ENCODE data around the gene KRTAP4-5. TPM values are rescaled to one million over a fixed set of nuclear protein-coding genes. Genes with fewer than 3 reads are reported as not detected.
"Not testable (repeated sequence)": the region's sequence is repeated elsewhere in the genome, so short reads cannot be mapped to it uniquely, and the experiment has no call there.

Gene KRTAP4-5
- polyA plus RNA-seq, 1 experiment, result not detected

DNA sequence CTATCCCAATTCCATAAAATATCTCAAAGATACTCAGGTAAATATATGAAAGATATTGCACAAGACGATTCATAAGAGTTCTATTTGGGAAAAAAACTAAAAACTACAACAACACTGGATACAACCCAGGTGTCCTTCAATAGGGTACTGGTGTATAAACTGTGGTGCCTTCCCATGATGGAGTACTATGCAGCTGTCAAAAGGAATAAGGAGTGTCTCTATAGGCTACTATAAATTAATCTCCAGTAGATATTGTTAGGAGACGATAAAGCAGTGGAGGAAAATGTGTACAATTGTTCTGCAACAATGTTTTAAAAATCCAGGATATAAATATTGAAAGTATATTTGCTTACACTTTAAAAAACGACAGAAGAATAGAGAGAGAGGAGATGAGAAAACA is 23.2 kb downstream of the KRTAP4-5 start:
- Histone ChIP-seq H3K9me3 (ENCODE audit: control insufficient read depth, insufficient read depth, low read length) (no peaks in the 10 kb centered on the region), H3K27me3 (ENCODE audit: control insufficient read depth, insufficient read depth, low read length) (no peaks in the 10 kb centered on the region), H3K27ac (ENCODE audit: low read depth, low read length) (no peak overlapping the region), H3K4me3 (ENCODE audit: low read depth, low read length) (no peak overlapping the region)
- CTCF ChIA-PET, result interaction anchor here (0.6 kb wide), 1 partner anchor 51 kb away, joined by 3 read pairs; no protein-coding TSS in a partner anchor
- POLR2A ChIA-PET, result no interaction called here
- DNase-seq (ENCODE audit: low read depth, low spot score), result no peak
- TF ChIP-seq, protein P1, sequence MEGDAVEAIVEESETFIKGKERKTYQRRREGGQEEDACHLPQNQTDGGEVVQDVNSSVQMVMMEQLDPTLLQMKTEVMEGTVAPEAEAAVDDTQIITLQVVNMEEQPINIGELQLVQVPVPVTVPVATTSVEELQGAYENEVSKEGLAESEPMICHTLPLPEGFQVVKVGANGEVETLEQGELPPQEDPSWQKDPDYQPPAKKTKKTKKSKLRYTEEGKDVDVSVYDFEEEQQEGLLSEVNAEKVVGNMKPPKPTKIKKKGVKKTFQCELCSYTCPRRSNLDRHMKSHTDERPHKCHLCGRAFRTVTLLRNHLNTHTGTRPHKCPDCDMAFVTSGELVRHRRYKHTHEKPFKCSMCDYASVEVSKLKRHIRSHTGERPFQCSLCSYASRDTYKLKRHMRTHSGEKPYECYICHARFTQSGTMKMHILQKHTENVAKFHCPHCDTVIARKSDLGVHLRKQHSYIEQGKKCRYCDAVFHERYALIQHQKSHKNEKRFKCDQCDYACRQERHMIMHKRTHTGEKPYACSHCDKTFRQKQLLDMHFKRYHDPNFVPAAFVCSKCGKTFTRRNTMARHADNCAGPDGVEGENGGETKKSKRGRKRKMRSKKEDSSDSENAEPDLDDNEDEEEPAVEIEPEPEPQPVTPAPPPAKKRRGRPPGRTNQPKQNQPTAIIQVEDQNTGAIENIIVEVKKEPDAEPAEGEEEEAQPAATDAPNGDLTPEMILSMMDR (IDR thresholded peaks at IDR 0.05; ENCODE audit: low read depth, low read length), result no peak

DNA sequence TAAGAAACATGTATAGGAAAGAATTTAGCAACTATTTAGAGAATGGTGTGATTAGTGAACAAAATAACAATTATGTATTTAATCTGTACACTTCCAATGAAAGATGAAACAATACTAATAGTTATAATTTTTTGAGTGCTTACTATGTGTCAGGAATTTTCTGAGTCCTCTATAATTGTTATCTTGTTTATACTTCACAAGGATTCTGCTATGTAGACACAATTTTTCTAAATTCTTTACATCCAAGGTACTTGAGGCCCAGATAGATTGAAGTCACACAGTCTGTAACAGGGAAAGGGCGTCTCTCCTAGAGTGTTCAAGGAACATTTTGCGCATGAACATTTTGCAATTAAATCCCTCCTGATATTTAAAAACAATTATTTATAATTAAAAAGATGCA is 24.6 kb downstream of the KRTAP4-5 start:
- ChIA-PET POLR2A (no interaction called here), CTCF (interaction anchor here (1.2 kb wide), 1 partner anchor 424 kb away, joined by 6 read pairs; no protein-coding TSS in a partner anchor)
- H3K27ac ChIP-seq (ENCODE audit: low read depth, low read length), result no peak overlapping the region
- no peak overlapping the region for H3K4me3 ChIP-seq (ENCODE audit: low read depth, low read length)
- no peak for DNase-seq (ENCODE audit: low read depth, low spot score)
- TF ChIP-seq, protein P1 (IDR thresholded peaks at IDR 0.05; ENCODE audit: low read depth, low read length), result no peak
- H3K27me3 ChIP-seq (ENCODE audit: control insufficient read depth, insufficient read depth, low read length), result no peaks in the 10 kb centered on the region
- H3K9me3 ChIP-seq (ENCODE audit: control insufficient read depth, insufficient read depth, low read length), result no peaks in the 10 kb centered on the region

DNA sequence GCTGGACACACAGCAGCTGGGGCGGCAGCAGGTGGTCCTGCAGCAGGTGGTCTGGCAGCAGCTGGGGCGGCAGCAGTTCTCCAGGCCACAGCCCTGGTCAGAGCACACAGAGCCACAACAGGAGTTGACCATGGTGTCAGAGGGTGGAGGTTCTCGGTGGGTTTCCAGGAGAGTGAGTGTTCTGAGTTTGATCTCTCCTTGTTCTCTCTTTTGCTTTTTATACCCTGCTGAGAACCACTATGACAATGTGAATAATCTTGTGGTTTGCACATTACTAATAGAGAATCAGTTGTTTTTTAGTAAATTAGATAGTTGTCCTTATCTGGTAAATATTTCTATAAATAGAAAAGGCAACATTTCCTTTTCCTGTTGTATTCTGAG is 25.6 kb downstream of the KRTAP4-5 start, which contains the start of gene KRTAP4-12:
Gene KRTAP4-12 (minus strand): TSS at position 192 of the 381 bp plus-strand sequence. CDS start 60 bp downstream, at position 132.
- POLR2A ChIA-PET, result not testable (repeated sequence)

DNA sequence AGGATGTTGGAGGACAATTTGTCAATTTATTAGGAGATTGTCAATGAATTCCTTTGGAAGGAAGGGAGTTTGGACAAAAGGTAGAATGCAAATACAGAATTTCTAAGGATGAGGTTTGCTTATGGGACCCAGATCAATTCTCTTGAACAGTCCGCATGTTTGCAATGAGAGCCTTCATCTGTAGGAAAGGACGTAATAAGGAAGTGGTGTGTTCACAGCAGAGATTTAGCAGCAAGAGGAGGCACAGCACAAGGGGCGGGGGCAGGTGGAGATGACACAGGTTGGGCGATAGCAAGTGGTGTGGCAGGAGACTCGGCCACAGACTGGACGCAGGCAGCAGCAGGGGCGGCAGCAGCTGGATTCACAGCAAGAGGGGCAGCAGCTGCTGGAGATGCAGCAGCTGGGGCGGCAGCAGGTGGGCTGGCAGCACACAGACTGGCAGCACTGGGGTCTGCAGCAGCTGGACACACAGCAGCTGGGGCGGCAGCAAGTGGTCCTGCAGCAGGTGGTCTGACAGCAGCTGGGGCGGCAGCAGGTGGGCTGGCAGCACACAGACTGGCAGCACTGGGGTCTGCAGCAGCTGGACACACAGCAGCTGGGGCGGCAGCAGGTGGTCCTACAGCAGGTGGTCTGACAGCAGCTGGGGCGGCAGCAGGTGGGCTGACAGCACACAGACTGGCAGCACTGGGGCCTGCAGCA is 26.2 kb downstream of the KRTAP4-5 start:
- H3K9me3 ChIP-seq (ENCODE audit: control insufficient read depth, insufficient read depth, low read length); H3K27me3 ChIP-seq (ENCODE audit: control insufficient read depth, insufficient read depth, low read length); H3K27ac ChIP-seq (ENCODE audit: low read depth, low read length); CTCF ChIA-PET; DNase-seq (ENCODE audit: low read depth, low spot score); H3K4me3 ChIP-seq (ENCODE audit: low read depth, low read length); POLR2A ChIA-PET: not testable (repeated sequence)

More for the DNA sequence above, 25.6 kb downstream of the KRTAP4-5 start, which contains the start of gene KRTAP4-12:
- not testable (repeated sequence) for H3K9me3 ChIP-seq (ENCODE audit: control insufficient read depth, insufficient read depth, low read length); H3K27ac ChIP-seq (ENCODE audit: low read depth, low read length); DNase-seq (ENCODE audit: low read depth, low spot score); H3K27me3 ChIP-seq (ENCODE audit: control insufficient read depth, insufficient read depth, low read length); H3K4me3 ChIP-seq (ENCODE audit: low read depth, low read length)
- CTCF ChIA-PET, result interaction anchor here (1.2 kb wide), 1 partner anchor 425 kb away, joined by 6 read pairs; no protein-coding TSS in a partner anchor

DNA sequence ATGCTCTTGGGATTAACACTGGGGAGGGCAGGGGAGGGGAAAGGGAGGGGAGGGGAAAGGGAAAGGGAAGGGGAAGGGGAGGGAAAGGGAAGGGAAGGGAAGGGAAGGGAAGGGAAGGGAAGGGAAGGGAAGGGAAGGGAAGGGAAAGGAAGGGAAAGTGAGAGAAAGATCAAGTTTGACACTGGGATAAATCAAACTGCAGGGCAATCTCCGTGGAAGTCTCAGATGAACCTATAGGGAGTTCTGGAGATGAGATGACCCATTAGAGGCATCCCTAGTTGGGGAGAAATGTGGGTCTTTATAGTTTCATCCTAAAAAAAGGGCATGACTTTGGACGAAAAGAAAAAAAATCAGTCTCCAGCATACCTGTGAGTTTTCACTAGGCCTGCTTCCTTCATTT is 27.9 kb downstream of the KRTAP4-5 start:
- H3K4me3 ChIP-seq (ENCODE audit: low read depth, low read length), result no peak overlapping the region
- ChIA-PET CTCF (no interaction called here), POLR2A (no interaction called here)
- DNase-seq (ENCODE audit: low read depth, low spot score), result no peak
- no peak overlapping the region for H3K27ac ChIP-seq (ENCODE audit: low read depth, low read length)
- TF ChIP-seq, protein P1 (IDR thresholded peaks at IDR 0.05; ENCODE audit: low read depth, low read length), result no peak
- H3K27me3 ChIP-seq (ENCODE audit: control insufficient read depth, insufficient read depth, low read length), result no peaks in the 10 kb centered on the region
- no peaks in the 10 kb centered on the region for H3K9me3 ChIP-seq (ENCODE audit: control insufficient read depth, insufficient read depth, low read length)

DNA sequence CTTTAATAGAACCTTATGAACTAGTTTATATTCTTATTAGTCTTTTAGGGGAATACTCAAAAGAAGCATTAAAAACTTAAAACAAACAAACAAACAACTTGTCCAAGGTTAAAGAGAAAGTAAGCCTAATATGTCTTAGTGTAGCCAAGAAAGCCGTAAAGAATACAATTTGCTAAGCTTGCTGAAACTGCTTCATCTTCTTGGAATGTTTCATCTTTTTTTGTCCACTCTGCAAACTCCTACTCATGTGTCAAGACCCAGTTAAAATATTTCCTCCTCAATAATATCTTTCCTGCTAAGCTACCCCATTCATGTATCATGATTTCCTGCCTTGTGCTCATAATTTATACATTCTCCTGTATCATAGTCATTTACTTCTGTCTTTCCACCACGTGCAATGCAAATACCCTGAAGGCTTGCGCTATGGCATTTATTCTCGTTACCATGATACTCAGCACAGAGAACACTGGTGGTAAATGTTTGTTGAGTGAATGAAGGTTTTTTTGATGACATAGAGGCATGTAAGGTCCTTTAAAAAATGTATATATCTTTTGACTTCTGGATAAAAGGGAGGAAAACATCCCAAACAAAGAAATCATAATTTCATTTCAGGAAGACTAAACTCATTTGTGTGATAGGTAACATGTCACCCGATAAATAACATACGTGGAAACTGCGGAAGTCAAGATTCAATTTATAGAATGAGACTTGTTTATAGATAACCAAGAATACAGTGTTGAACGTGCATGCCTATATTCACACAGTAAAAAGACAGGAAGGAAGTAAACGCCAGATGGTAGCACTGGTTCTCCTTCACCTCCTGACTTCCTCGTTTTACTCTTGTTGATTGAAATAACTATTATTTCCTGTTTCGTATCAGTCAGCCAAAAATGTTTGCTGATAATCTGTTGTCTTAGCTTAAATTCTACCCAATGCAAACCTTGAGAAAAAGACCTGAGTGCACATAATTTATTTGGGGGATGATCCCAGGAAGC is 29.6 kb downstream of the KRTAP4-5 start:
- DNase-seq (ENCODE audit: low read depth, low spot score); H3K9me3 ChIP-seq (ENCODE audit: control insufficient read depth, insufficient read depth, low read length); POLR2A ChIA-PET; H3K4me3 ChIP-seq (ENCODE audit: low read depth, low read length); H3K27me3 ChIP-seq (ENCODE audit: control insufficient read depth, insufficient read depth, low read length); CTCF ChIA-PET; H3K27ac ChIP-seq (ENCODE audit: low read depth, low read length): not testable (repeated sequence)
